Measurements from ENCODE around the gene PRIMA1. TPM values are rescaled to one million over a fixed set of nuclear protein-coding genes. Genes with fewer than 3 reads are reported as not detected.

The PRIMA1 gene
- total RNA-seq, 1 donor from 2014 or later: 1.9 TPM

DNA sequence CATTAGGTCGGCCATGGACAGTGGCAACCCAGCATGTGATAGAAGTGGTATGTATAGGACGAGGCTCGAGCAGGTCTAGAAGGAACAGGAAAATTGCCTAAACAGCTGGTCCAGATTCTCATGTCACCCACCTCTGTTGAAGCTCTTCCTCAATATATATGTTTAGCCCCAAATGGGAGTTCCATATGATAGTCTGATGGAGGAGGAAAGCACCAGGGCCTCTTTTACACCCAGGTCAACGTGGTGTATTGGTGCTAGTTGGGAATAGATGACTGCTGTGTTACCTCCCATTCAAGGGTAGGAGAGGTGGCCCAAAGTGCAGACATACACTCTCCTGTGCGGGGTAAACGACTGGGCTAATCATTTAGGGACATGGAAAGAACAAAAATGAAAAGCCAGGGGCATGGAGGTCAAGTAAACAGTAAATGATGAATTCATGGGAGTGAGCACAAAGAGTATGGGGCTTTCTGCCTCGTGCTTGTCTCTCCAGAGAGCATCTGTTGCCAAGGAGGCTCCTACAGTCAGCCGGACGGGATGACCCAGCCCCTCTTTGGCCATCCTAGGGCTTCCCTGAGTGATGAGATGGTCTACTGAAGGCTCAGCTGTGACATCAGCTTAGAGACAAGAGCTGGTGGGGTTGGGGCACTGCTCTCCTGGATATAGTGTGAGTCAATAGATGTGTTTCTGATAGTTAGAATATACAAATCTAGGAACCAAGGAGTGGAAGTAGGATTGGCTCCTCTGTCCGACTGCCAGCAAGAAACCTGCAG is 5.5 kb upstream of the PRIMA1 start:
- no peak for DNase-seq

DNA sequence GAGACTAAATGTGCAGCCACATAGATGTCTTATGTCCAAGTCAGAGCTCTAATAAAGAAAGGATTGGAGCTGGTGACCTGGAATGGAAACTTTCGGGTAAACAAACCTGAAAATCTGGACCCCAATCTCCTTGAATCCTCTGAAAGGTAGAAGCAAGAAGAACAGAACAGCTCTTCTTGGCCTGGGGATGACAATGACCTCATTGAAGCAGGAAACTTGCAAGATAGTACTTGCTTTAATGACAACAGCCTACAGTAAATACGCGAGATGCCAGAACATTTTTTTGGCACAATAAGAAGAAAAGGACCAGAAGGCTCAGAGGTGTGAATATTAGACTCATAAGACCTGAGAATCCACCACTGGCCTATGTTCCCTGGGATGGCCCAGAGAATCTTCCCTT is 4.1 kb upstream of the PRIMA1 start:
- Histone ChIP-seq H3K4me1 (no peaks in the 10 kb centered on the region), H3K27ac (no peak overlapping the region), H3K36me3 (no peaks in the 10 kb centered on the region), H3K27me3 (peaks cover 45% of the 10 kb centered on the region), H3K4me3 (no peak overlapping the region), H3K9me3 (no peaks in the 10 kb centered on the region)
- ATAC-seq: no peak
- DNase-seq: no peak
- intact Hi-C loops (cut with DNase I): no loop called here
- TF ChIP-seq, protein P1, sequence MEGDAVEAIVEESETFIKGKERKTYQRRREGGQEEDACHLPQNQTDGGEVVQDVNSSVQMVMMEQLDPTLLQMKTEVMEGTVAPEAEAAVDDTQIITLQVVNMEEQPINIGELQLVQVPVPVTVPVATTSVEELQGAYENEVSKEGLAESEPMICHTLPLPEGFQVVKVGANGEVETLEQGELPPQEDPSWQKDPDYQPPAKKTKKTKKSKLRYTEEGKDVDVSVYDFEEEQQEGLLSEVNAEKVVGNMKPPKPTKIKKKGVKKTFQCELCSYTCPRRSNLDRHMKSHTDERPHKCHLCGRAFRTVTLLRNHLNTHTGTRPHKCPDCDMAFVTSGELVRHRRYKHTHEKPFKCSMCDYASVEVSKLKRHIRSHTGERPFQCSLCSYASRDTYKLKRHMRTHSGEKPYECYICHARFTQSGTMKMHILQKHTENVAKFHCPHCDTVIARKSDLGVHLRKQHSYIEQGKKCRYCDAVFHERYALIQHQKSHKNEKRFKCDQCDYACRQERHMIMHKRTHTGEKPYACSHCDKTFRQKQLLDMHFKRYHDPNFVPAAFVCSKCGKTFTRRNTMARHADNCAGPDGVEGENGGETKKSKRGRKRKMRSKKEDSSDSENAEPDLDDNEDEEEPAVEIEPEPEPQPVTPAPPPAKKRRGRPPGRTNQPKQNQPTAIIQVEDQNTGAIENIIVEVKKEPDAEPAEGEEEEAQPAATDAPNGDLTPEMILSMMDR (IDR thresholded peaks at IDR 0.05): no peak

More for the DNA sequence above, 5.5 kb upstream of the PRIMA1 start:
- H3K4me1 ChIP-seq: no peaks in the 10 kb centered on the region
- H3K4me3 ChIP-seq: no peak overlapping the region
- H3K27ac ChIP-seq: no peak overlapping the region
- no peaks in the 10 kb centered on the region for H3K9me3 ChIP-seq
- H3K36me3 ChIP-seq: no peaks in the 10 kb centered on the region
- intact Hi-C loops (cut with DNase I): no loop called here
- TF ChIP-seq, protein P1 (IDR thresholded peaks at IDR 0.05): no peak
- peaks cover 40% of the 10 kb centered on the region for H3K27me3 ChIP-seq
- no peak for ATAC-seq

DNA sequence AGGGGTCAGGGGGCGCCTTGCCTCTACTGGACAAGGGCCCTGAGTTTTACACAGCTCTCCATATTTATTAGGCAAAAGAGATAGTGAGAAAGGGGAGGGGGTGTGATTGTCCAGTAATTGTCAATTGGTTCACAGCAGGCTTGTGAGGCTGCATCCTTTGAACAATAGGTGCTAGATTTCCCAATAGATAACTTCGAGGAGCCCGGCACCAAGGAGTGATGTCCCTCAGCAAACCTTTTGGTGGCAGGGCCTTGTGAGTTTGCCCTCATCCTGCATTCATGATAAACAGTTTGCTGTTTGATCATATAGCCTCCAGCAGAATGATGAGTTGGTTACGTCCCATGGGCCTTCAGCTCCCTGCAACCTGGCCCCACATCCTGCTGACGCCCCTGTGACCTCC is 2.7 kb upstream of the PRIMA1 start:
- no peak for ATAC-seq
- Histone ChIP-seq H3K4me1 (no peaks in the 10 kb centered on the region), H3K9me3 (no peaks in the 10 kb centered on the region), H3K27me3 (peaks cover 57% of the 10 kb centered on the region), H3K27ac (no peak overlapping the region), H3K4me3 (no peak overlapping the region), H3K36me3 (no peaks in the 10 kb centered on the region)
- no peak for DNase-seq
- TF ChIP-seq, protein P1 (IDR thresholded peaks at IDR 0.05): no peak
- intact Hi-C loops (cut with DNase I): no loop called here

DNA sequence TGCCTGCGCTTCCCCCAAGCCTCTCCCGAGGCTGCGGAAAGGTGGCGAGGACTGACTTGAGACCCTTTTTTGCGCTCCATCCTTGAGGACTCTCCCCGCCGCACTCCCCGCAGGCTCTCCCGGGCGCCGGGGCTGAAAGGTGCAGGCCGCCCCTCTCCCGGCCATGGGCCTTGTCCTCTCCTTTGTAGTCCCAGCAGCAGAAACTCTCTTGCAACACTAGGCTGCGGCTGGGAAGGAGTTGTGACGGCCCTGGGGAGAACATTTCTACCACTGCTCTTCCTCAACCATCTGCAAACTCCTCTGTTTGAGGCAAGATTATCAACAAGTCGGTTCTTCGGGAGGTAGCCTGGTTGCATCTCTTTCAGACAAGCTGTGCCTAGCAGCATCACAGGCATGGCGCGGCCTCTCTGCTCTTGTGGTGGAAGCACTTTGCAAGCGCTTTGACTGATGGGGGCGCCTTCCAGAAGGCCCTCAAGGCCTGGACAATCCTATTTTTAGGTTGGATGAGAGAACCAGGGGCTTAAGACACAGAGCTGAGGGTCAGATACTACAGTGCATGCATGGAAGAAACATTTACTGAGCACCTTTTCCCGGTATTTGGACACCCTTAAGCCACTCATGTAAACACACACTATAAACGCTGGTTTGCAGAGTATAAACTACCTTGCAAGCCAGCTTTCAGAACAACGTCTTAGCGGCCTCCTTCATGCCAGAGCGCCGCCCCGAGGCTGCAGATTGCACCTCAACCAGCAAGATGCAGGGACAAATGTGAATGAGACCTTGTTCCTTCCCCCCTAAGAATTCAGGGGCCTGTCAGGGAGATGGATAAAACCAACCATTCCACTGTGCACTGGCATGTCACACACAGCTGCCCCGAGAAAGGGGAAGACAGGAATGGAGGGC is 1.2 kb upstream of the PRIMA1 start:
- no peaks in the 10 kb centered on the region for H3K4me1 ChIP-seq
- DNase-seq: no peak
- H3K4me3 ChIP-seq: peak overlapping the region; percentile 37

DNA sequence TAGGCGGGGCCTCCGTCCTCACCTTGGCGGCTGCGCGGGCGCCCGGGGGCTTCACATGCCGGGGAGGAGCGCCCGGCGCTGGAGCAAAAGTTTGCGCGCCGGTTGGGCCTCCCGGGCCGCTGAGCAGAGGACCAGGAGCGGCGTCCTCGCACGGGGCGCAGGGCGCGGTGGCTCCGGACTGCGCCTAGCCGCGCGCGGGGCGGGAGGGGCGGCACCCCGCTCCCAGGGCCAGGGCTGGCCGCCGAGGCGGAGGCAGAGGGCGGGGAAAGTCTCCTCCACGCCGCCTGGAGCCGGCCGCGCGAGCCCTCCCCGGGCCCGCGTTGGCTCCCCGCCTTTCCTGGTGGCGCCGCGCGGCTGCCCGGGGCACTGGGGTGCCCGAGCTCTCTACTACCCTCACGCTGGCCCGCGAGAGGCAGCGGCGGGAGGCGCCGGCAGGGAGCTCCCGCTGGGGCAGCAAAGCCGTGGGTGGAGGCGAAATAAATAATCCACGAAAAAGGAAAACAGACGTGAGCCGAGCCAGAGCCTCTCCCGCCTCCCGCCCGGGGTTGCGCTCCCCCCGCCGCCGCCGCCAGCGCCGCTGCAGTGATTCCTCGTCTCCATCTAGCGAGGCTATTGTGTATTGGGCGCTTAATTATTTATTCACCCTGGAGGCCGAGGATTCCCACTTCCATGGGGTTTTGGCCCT is 400 bp upstream of the PRIMA1 start:
- Histone ChIP-seq H3K4me3 (peak overlapping the region; percentile 37), H3K27ac (no peak overlapping the region), H3K27me3 (peaks cover 51% of the 10 kb centered on the region), H3K36me3 (no peaks in the 10 kb centered on the region), H3K4me1 (no peaks in the 10 kb centered on the region), H3K9me3 (no peaks in the 10 kb centered on the region)
- intact Hi-C loops (cut with DNase I): no loop called here
- ATAC-seq (peak; percentile 69), DNase-seq (no peak)
- TF ChIP-seq, protein P1 (IDR thresholded peaks at IDR 0.05): peak; percentile 24

More for the DNA sequence above, 1.2 kb upstream of the PRIMA1 start:
- TF ChIP-seq, protein P1 (IDR thresholded peaks at IDR 0.05): no peak
- H3K27ac ChIP-seq: no peak overlapping the region
- H3K27me3 ChIP-seq: peaks cover 54% of the 10 kb centered on the region
- ATAC-seq: no peak
- no peaks in the 10 kb centered on the region for H3K9me3 ChIP-seq
- intact Hi-C loops (cut with DNase I): no loop called here
- H3K36me3 ChIP-seq: no peaks in the 10 kb centered on the region
